ENCODE results near the gene UQCRH.

- TF ChIP-seq CTCF (IDR thresholded peaks at IDR 0.05) (peak; percentile 35), ZBTB33 (IDR thresholded peaks at IDR 0.05; ENCODE audit: borderline replicate concordance, low read depth) (no peak)
These were observed 30.0 kb downstream of the UQCRH start for GRCh38 chr1:46333300-46334029.

Measured in SK-N-SH (cell line).